Lower lobe of right lung (tissue), 2 donors: ENCODE measurements around the gene GLT6D1. TPM values are rescaled to one million over a fixed set of nuclear protein-coding genes. Genes with fewer than 3 reads are reported as not detected.
A peak's percentile ranks its signal among the peaks of the same experiment; 100 is the strongest.

Experiments
- ATAC-seq, 2 donors: fragments of 200-7000 bp; cut with Tn5 transposase; one replicate each; pipeline ENCODE4 v1.9.1; 2020 to 2022; ENCODE audit warnings: mild to moderate bottlenecking in 2 of 2, moderate library complexity in 2 of 2
- DNase-seq: peaks from one replicate; pipeline ENCODE4 v3.0.0-alpha.2; 2020
- H3K27ac ChIP-seq: fragments of 200-600 bp; one replicate; pipeline ENCODE4 v1.8.0; 2022
- H3K27me3 ChIP-seq: fragments of 200-600 bp; one replicate; pipeline ENCODE4 v1.8.0; 2022; ENCODE audit warnings: low read depth
- H3K36me3 ChIP-seq: fragments of 200-600 bp; one replicate; pipeline ENCODE4 v1.8.0; 2022; ENCODE audit warnings: mild to moderate bottlenecking
- H3K4me1 ChIP-seq: fragments of 200-600 bp; one replicate; pipeline ENCODE4 v1.8.0; 2022
- H3K4me3 ChIP-seq: fragments of 200-600 bp; one replicate; pipeline ENCODE4 v1.8.0; 2022; ENCODE audit warnings: mild to moderate bottlenecking
- H3K9me3 ChIP-seq: fragments of 200-600 bp; one replicate; pipeline ENCODE4 v1.8.0; 2022
- intact Hi-C: fragments of 100-400 bp; cut with DNase I; formaldehyde crosslinking; loops from one replicate; pipeline ENCODE4 v1.11.0; 2022
- total RNA-seq: library from RNA; stranded (reverse); fragmentation: NEBNext Ultra II Directional; extraction: Animal tissue kit (Norgen Biotek cat#: 25700); gene quantifications from one replicate; pipeline ENCODE4 v1.2.1, GENCODE V29; 2021
- TF ChIP-seq, protein P1 (sequence below): fragments of 200-600 bp; IDR thresholded peaks from one replicate; pipeline ENCODE4 v1.8.0; 2022; ENCODE audit warnings: antibody characterized with exemption, mild to moderate bottlenecking
- donor health status: DM: no; HTN: yes; CAD: no; lungs with severe emphysema.

The GLT6D1 gene
- total RNA-seq, 1 donor from 2014 or later: not detected

GRCh38 chr9:135579356-135579755, 60.0 kb downstream of the GLT6D1 start:
- H3K27ac ChIP-seq: no peak overlapping the region
- ATAC-seq: no peak
- no peaks in the 10 kb centered on the region for H3K4me1 ChIP-seq
- H3K4me3 ChIP-seq: no peak overlapping the region
- H3K9me3 ChIP-seq: no peaks in the 10 kb centered on the region
- H3K27me3 ChIP-seq: peaks cover 7% of the 10 kb centered on the region
- TF ChIP-seq, protein P1, sequence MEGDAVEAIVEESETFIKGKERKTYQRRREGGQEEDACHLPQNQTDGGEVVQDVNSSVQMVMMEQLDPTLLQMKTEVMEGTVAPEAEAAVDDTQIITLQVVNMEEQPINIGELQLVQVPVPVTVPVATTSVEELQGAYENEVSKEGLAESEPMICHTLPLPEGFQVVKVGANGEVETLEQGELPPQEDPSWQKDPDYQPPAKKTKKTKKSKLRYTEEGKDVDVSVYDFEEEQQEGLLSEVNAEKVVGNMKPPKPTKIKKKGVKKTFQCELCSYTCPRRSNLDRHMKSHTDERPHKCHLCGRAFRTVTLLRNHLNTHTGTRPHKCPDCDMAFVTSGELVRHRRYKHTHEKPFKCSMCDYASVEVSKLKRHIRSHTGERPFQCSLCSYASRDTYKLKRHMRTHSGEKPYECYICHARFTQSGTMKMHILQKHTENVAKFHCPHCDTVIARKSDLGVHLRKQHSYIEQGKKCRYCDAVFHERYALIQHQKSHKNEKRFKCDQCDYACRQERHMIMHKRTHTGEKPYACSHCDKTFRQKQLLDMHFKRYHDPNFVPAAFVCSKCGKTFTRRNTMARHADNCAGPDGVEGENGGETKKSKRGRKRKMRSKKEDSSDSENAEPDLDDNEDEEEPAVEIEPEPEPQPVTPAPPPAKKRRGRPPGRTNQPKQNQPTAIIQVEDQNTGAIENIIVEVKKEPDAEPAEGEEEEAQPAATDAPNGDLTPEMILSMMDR: no peak
- intact Hi-C loops: no loop called here
- H3K36me3 ChIP-seq: no peaks in the 10 kb centered on the region
- no peak for DNase-seq

GRCh38 chr9:135577256-135577655, 62.1 kb downstream of the GLT6D1 start:
- TF ChIP-seq, protein P1: no peak
- no peaks in the 10 kb centered on the region for H3K36me3 ChIP-seq
- H3K4me3 ChIP-seq: no peak overlapping the region
- intact Hi-C loops: no loop called here
- ATAC-seq: no peak
- DNase-seq: no peak
- no peak overlapping the region for H3K27ac ChIP-seq
- no peaks in the 10 kb centered on the region for H3K9me3 ChIP-seq
- peaks cover 3% of the 10 kb centered on the region for H3K27me3 ChIP-seq
- H3K4me1 ChIP-seq: no peaks in the 10 kb centered on the region

DNA sequence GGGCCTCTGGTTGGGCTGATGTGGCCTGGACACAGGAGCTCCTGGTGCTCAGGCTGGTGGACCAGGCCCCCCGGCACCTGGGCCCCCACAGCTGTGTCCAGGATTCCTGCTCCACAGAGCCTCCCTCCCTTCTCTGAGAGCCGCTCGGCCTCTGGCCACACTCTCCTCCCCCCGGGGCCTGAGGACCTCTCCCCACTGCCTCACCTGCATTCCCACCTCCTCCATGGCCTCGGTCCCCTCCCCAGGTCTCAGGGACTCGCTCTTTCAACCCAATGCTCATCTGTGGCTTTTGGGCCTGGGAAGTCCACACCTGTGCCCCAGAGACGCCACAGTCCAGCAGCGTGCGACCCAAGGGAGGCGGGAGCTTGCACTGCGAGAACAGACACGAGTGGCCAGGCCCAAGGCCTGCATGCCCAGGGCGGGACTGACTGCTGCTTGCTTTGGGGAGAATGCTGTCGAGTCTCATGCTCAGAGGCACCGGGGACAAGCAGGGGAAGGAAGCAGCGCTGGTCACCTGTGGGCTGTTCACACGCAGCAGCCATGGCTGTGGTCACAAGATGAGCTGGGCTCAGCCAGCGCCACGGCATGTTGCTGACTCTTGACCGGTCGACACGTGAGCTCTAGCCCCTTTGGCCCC, 63.2 kb downstream of the GLT6D1 start:
- Histone ChIP-seq H3K36me3 (no peaks in the 10 kb centered on the region), H3K9me3 (no peaks in the 10 kb centered on the region), H3K4me3 (no peak overlapping the region), H3K27me3 (peaks cover 3% of the 10 kb centered on the region), H3K27ac (no peak overlapping the region), H3K4me1 (no peaks in the 10 kb centered on the region)
- ATAC-seq (no peak), DNase-seq (no peak)
- intact Hi-C loops: no loop called here
- TF ChIP-seq, protein P1: no peak

DNA sequence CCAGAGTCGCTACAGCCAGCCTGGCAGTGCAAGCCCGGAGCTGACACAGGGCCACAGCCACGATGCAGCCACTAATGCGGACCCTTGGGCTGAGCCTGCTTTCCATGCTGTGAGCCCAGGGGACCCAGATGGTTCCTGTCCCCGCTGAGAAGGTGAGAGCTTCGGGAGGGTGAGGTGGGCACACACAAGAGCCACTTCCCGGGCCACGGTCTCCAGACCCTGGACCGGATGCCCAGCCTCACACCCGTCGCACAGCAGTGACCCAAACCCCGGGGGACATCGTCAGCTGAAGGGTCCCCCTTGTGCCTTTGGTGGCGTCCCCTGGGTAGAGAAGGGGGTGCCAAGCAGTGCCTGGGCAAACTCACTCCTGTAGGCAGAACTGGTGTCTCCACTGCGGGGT, 64.4 kb downstream of the GLT6D1 start:
- no peaks in the 10 kb centered on the region for H3K9me3 ChIP-seq
- DNase-seq: no peak

GRCh38 chr9:135574331-135574730, 65.0 kb downstream of the GLT6D1 start:
- no peaks in the 10 kb centered on the region for H3K4me1 ChIP-seq
- ATAC-seq: peak in 1 of 2 donors; percentile 30
- TF ChIP-seq, protein P1: no peak
- no peak overlapping the region for H3K27ac ChIP-seq
- H3K27me3 ChIP-seq: peaks cover 3% of the 10 kb centered on the region
- no peaks in the 10 kb centered on the region for H3K36me3 ChIP-seq
- H3K9me3 ChIP-seq: no peaks in the 10 kb centered on the region
- DNase-seq: no peak
- no peak overlapping the region for H3K4me3 ChIP-seq
- intact Hi-C loops: no loop called here

More for the DNA sequence above, 64.4 kb downstream of the GLT6D1 start:
- Histone ChIP-seq H3K27ac (no peak overlapping the region), H3K27me3 (peaks cover 3% of the 10 kb centered on the region), H3K4me1 (no peaks in the 10 kb centered on the region), H3K36me3 (no peaks in the 10 kb centered on the region), H3K4me3 (no peak overlapping the region)
- peak in 1 of 2 donors; percentile 43 for ATAC-seq
- TF ChIP-seq, protein P1: no peak
- intact Hi-C loops: no loop called here

Other genes with a start within 250 kb of the GLT6D1 start
- 22.8 TPM for gene PPP1R26, start 159.8 kb downstream of the GLT6D1 start, total RNA-seq
- gene MRPS2, start 138.9 kb downstream of the GLT6D1 start, total RNA-seq: 21.9 TPM
- gene LCN1, start 118.1 kb downstream of the GLT6D1 start, total RNA-seq: not detected
- gene OBP2A, start 93.4 kb downstream of the GLT6D1 start, total RNA-seq: not detected
- not detected for gene PAEP, start 77.8 kb downstream of the GLT6D1 start, total RNA-seq
- gene LCN9, start 23.8 kb upstream of the GLT6D1 start, total RNA-seq: not detected
- not detected for gene SOHLH1, start 59.9 kb upstream of the GLT6D1 start, total RNA-seq
- 0.35 TPM for gene KCNT1, start 62.6 kb upstream of the GLT6D1 start, total RNA-seq